GM20431 (cell line): Measurements from ENCODE around the gene PRKCB.

Source experiments
- in situ Hi-C: fragments of 300-500 bp; cut with MseI, MboI; formaldehyde crosslinking; loops from one replicate; pipeline ENCODE4 v1.15.0; 2020; ENCODE audit warnings: low sequenced_read_pairs; ENCODE audit not compliant: unreplicated experiment

PRKCB gene

DNA sequence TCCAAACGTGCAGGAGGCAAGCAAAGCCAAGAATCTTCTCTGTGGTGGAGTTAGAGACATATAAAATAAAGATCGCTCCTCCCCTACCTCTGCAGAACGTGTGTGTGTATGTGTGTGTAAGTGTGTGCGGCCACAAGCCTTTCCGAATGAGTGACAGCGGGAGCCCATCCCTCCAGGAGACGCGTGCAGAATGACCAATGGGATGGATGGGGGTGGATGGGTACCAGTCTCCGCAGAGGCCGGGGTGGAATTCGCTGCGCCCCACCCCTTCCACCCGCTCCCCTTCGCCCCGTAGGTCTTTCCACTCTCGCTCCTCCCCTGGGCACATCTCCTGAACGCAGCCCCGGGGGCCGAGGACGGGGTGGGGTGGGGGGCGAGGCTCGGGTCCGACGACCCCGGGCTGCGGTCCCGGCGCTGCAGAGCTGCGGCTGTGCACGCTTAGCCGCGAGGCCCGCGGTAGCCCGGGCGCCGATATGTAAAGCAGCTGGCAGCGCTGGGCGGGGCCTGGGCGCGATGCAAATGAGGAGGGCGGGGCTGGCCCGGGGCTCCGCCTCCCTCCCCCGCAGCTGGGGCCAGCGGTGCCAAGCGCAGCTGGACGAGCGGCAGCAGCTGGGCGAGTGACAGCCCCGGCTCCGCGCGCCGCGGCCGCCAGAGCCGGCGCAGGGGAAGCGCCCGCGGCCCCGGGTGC, at the start of gene PRKCB:
Gene PRKCB, plus strand, starts transcription at position 594 of the 688 bp plus-strand sequence.
- in situ Hi-C loops = no loop called here

DNA sequence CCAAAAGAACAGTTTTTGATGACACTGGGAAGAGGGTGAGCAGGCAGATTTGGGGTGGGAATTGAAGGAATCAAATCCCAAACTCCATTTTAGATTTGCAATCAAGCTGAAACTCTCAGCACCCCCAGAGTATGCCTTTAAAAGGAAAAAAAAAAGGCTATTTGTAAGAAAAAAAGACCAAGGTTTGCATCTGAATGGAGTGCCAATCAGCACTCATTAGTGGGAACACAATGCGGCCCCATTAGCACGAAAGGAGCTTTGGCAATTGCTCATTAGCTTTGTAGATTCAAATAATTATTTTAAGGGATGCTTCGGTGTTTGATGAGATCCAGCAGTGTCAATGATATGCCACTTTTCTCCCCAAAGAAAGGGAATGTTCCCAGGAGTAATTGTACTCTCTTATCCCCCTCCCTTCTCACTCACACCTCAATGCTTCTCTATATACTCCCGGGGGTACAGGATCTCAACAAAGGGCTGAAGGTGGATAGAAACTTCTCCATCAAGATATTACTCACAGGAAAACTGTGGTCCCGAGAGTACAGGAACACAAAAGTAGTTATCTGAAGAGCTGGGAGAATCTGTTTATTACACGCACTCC, 48.7 kb upstream of the PRKCB start:
- in situ Hi-C loops = loop anchor here (25.0 kb wide), 1 partner anchor 475 kb away; the partner anchor contains the start of gene CACNG3

DNA sequence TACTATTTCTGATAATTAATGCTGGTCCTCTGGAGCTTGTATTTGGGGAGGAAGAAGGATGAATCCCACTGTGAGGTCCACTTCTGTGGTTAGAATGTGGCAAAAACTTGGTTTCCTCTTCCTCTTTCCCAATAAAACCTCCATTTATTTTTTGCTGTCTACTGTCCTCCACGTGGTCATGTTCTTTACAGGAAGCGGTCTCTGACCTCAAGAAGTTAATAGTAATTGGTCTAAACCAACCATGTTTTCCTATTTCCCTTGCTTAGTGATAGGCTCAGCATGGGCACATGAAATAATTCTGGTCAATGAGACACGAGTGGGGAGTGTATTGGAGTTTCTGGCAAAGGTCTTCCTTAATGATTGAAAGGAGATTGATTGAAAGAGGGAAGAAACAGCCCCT, 47.1 kb upstream of the PRKCB start:
- in situ Hi-C loops = loop anchor here (25.0 kb wide), 1 partner anchor 474 kb away; the partner anchor contains the start of gene CACNG3

DNA sequence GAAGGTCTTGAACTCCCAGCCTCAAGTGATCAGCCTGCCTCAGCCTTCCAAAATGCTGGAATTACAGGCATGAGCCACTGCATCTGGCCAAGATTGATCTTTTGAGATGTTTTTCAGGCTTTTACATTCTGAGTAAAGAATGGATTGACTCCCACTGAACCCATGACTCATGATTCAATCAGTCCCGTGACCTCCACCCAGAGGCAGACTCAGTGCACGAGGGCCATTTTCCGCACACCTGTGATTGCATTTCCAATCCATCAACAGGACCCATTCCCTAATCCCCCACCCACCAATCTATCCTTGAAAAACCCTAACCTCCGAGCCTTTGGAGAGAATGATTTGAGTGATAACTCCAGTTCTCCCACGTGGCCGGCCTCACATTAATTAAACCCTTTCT, 40.4 kb upstream of the PRKCB start:
- in situ Hi-C loops = loop anchor here (25.0 kb wide), 1 partner anchor 467 kb away; the partner anchor contains the start of gene CACNG3

DNA sequence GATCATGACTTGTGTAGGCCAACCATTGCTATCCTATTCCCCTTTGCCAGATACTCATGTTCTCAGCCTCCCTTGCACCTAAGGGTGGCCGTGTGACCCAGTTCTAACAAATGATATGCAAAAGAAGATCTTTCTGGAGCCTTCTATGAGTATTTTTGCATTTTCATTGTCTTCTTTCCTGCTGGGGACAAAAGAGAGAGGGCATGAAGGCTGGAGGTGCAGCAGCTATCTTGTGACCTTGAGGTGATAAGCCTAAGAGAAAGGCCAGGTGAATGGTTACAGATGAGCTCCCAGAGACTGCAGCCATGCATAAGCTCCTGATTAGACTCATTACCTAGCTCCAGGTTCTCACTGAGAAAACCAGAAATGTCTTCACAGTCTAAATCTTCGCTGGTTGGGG, 38.8 kb upstream of the PRKCB start:
- in situ Hi-C loops = loop anchor here (25.0 kb wide), 1 partner anchor 465 kb away; the partner anchor contains the start of gene CACNG3

DNA sequence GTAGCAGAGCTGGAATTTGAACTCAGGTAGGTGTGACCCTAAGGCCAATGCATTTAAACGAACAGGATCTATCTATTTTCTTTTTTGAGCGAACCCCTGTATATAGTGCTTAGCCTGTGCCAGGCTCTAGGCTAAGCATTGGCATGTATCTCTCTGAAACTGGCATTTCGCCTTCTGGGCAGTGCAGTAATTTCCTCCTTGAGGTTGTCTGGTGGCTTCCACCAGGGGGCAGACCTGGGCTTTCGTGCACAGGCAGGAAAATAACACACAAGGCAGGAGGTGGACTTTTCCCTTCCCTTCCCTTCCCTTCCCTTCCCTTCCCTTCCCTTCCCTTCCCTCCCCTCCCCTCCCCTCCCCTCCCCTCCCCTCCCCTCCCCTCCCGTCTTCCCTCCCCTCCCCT, 34.4 kb upstream of the PRKCB start:
- in situ Hi-C loops = loop anchor here (10.0 to 25.0 kb wide), 2 partner anchors 213 to 711 kb away; no protein-coding TSS in a partner anchor

DNA sequence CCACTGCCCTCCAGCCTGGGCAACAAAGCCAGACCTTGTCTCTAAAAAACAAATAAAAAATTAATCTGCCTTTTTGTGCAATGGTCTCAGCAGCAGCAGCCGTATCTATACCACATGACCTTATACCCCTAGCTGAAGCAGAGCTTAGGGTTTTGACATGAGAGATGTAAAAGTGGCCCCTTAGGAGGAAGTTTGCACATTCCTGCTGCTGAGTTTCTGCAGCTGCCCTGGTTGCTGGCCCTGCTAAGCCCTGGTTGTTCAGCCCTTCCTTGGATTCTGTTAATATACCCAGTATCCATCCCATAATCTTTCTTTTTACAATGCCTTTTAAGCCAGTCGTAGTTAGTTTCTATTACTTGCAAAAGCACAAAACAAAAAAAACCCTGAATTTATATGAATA, 33.0 kb upstream of the PRKCB start:
- in situ Hi-C loops = loop anchor here (10.0 to 25.0 kb wide), 2 partner anchors 212 to 710 kb away; no protein-coding TSS in a partner anchor

DNA sequence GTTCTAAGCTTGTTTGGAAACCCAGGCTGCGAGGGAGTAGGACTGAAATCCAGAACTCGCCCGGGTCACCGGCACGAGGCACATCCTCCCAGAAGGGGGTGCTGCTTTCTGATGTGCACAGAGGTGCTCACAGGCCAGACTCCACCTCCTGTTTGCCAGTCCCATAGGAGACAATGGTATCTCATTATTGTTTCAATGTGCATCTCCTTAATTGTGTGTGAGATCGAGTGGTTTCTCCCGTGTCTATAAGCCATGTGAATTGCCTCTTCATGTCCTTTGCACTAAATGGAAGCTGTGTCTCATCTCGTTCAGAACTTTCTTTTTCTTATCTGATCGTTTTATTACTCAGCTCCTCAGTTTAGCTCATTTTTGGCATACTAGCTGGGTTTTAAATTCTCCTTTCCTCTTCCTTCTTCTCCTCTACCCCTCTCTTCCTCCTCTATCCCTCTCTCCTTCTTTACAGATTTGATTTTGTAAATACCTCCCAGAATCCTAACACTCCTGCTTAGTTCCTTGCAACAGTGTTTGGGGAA, 32.1 kb upstream of the PRKCB start:
- in situ Hi-C loops = loop anchor here (10.0 to 25.0 kb wide), 2 partner anchors 211 to 709 kb away; no protein-coding TSS in a partner anchor

DNA sequence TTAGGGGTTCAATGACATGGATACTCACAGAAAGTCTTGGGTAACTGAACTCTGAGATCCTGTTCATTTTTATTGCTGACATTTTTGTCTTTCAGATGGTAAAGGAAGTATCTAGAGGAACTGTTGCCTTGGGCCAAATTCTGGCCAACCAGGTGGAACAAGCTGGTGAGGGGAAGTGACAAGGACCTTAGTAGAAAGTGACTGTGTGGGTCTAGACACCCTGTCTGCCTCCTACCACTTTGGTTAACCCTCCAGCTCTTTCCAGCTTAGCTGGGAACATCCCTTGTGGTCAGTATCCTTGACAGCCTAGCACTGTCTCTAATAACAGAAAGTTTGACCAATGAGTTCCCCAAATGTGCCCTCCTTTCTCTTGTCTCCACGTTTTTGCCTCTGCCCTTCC, 28.8 kb upstream of the PRKCB start:
- in situ Hi-C loops = loop anchor here (10.0 to 25.0 kb wide), 2 partner anchors 208 to 705 kb away; no protein-coding TSS in a partner anchor

DNA sequence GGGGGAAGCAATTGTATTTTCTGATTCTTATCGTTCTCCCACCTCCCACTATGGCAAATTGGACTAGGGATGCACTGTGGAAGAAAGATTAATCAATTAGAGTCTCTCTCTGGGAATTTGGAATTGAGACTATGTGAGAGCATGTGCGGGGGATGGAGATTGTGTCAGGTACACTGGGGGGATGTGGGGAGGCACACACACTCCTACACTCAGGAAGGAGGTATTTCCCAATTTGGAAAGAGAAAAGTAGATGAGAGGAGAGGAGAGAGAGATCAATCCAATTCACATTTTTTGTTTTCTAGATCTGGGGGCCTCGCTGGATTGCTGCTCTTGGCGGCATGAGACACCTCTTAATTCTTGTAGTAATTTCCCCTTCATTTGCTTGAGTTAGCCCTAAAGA, 14.3 kb upstream of the PRKCB start:
- in situ Hi-C loops = loop anchor here (25.0 kb wide), 1 partner anchor 691 kb away; no protein-coding TSS in a partner anchor

DNA sequence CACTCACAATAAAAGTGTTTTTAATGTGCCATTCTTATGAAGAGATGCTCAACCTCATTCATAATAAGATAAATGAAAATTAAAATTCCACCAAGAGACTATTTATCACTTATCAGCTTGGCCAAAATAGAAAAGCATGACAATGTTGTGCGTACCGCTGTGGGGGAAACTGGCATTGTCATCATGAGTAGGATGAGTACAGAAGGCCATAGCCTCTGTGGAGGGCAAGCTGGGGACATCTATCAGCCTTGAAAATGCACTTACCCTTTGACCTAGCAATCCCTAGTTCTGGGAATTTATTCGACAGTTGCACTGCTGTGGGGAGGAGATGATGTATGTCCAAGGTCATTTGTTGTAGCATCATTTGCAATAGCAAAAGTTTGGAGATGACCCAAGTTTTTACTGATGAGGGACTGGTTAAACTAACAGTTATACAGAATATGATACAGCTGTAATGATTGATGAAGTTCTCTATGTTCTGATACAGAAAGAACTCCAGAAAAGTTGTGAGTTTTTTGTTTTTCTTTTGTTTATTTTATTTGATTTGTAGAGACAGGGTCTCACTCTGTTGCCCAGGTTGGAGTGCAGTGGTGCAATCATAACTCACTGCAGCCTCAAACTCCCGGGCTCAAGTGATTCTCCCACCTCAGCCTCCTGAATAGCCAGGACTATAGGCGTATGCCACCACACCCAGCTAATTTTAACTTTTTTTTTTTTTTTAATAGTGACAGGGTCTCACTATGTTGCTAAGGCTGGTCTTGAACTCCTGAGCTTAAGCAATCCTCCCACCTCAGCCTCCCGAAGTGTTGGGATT, 13.7 kb upstream of the PRKCB start:
- in situ Hi-C loops = loop anchor here (25.0 kb wide), 1 partner anchor 690 kb away; no protein-coding TSS in a partner anchor

DNA sequence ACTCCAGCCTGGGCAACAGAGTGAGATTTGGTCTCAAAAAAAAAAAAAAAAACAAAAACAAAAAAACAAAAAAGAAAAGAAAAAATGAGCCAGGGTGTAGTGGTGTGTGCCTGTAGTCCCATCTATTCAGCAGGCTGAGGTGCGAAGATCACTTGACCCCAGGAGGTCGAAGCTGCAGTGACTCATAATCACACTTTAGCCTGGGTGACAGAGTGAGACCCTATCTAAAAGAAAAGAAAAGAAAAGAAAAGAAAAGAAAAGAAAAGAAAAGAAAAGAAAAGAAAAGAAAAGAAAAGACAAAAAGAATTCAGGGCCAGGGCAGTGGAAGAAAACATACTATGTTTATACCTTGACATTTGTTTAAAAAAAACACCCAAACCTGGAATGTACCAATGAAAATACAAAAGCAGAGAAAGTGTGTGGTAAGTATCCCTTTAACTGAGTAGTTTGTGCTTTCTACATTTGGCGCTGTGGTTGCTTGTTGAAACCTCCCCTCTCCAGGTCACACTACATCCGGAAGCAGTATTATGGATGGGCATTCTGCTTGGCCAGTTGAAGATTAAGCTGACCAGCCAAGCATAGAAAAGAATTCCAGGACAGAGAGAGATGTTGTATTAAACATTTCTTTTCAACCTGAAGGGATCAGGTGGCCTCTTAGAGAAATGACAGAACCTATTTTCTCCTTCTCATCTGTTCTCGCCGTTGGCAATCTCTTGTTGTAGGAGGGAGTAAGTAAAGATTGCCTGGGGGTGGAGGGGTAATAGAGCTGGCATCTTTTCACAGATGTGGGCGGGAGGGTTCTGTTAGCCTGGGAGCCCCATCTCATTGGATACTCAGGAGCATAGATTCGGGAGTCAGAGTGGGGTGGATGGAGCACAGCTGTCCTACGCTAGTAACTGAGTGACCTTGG, 12.1 kb upstream of the PRKCB start:
- in situ Hi-C loops = loop anchor here (25.0 kb wide), 1 partner anchor 689 kb away; no protein-coding TSS in a partner anchor

DNA sequence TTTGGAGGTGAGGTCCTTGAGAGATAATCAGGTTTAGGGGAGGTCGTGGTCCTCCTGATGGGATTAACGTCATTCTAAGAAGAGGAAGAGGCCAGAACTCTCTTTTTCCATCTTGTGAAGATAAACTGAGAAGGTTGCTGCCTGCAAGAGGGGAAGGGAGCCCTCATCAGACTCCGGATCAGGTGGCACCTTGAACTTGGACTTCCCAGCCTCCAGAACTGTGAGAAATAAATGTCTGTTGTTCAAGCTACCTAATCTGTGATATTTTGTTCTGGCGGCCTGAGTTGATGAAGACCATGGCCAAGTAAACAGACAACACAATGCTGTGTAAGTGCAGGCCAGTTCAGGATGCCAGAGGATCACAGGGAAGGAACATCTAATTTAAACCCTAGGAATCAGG, 10.9 kb upstream of the PRKCB start:
- in situ Hi-C loops = loop anchor here (25.0 kb wide), 1 partner anchor 687 kb away; no protein-coding TSS in a partner anchor

DNA sequence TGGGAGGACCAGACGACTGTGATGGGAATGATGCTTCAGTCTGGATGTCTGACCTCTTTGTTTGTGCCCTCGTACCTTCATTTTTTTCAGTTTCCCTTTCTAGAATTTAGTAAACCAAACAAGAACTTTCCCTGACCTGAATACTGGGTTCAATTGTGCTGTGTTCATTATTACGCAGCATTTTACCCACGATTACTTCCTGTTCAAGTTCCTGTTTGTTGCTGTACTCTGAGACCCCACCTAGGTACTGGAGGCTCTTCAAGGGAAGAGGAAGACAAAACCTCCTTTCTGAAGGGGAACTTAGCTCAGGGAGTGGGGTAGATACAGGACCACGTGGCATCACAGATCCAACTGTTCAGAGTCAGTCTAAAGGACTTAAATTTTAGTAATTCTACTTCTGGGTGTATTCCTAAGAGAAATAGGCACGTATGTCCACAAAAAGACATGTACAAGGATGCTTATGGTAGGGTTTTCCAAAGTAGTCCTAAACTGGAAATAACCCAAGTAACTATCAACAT, 9.2 kb upstream of the PRKCB start:
- in situ Hi-C loops = no loop called here

DNA sequence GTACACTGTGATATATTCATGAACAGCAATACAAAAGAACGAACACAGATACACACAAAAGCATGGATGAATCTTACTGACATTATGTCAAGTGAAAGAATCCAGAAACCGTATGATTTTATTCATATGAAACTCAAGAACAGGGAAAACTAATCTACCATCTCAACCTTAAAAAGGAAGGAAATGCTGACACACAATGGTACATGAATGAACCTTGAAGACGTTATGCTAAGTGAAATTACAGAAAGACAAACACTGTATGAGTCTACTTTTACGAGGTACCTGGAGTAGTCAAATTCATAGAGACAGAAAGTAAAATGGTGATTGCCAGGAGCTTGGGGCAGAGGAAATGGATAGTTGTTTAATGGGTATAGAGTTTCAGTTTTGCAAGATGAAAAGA, 8.7 kb upstream of the PRKCB start:
- in situ Hi-C loops = no loop called here

DNA sequence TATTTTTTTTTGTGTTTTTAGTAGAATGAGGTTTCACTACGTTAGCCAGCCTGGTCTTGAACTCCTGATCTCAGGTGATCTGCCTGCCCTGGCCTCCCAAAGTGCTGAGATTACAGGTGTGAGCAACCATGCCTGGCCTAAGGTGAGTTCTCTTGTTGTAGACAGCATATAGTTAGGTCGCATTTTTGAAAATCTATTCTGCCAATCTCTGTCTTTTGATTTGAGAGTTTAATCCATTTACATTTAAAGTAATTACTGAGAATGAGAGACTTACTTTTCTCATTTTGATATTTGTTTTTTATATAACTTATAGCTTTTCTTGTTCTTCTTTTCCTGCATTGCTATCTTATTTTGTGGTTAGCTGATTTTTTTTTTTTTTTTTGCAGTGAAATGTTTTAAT, 6.3 kb upstream of the PRKCB start:
- in situ Hi-C loops = no loop called here

DNA sequence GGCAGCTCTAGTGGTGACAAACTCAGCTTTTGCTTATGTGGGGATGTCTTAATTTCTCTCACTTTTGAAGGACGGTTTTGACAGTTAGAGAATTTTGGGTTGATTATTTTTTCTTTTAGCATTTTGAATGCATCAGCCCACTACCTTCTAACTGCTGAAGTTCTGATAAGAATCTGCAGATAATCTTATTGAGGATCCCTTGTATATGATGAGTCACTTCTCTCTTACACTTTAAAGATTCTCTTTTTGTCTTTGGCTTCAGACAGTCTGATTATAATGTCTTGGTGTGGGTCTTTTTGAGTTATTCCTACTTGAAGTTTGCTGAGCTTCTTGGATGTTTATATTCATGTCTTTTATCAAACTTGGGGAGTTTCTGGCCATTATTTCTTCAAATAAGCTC, 5.5 kb upstream of the PRKCB start:
- in situ Hi-C loops = no loop called here

DNA sequence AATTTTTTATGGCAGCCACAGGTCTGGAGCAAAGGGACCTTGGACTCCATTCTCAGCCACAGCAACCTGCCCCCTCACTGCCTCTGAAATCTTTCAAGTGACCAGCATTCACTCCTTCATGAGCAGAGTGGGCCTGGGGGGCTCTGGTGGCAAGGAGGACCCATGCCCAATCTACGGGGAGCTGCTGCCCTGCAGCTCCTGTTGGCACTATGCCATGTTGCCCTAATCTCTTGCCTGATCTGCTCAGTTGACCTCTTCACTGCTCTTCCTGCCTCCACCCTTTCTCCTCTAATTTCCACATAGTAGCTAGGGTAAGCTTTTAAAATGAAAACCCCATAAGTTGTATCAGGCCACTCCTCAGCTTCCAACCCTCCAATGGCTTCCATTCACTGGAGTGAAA, 2.9 kb upstream of the PRKCB start:
- in situ Hi-C loops = no loop called here

DNA sequence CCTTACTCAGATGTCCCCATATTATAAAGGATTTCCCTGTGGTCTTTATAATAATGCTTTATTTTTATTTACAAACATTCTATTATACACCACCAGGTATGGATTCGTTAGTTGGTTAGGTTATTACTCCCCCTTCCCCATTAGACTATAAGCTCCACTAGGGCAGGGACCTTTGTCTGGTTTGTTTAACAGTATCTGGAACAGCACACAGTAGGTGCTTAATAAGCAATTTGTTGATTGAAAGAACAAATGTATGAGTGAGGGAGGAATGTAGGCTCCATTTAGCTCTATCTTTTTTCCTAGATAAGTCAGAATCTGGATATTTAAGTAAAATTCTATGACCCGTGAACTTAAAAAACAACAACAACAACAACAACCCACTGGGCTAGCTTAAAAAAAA, 2.3 kb upstream of the PRKCB start:
- in situ Hi-C loops = no loop called here
